Peyer's patch (tissue), 4 donors: ENCODE measurements around the gene HDAC4.

Source experiments
- POLR2A ChIP-seq, 2 donors: fragments of 450-650 bp; IDR thresholded peaks; one replicate each; pipeline ENCODE4 v1.5.1; 2017; ENCODE audit warnings: antibody characterized with exemption in 2 of 2, mild to moderate bottlenecking in 2 of 2, moderate library complexity in 2 of 2
- TF ChIP-seq, protein P1 (sequence below), 6 experiments: fragments of 450-650 bp in 4 of 6; fragments of 200-600 bp in 2 of 6; sonication (generic) in 1 of 6; IDR thresholded peaks; one replicate each; pipeline ENCODE4 v1.5.1; 2017 to 2019; ENCODE audit warnings: antibody characterized with exemption in 6 of 6, mild to moderate bottlenecking in 3 of 6, moderate library complexity in 1 of 6

GRCh38 chr2:239078128-239078924 is 322.5 kb downstream of the HDAC4 start:
- no peak for TF ChIP-seq POLR2A (IDR thresholded peaks at IDR 0.05)
- TF ChIP-seq, protein P1, sequence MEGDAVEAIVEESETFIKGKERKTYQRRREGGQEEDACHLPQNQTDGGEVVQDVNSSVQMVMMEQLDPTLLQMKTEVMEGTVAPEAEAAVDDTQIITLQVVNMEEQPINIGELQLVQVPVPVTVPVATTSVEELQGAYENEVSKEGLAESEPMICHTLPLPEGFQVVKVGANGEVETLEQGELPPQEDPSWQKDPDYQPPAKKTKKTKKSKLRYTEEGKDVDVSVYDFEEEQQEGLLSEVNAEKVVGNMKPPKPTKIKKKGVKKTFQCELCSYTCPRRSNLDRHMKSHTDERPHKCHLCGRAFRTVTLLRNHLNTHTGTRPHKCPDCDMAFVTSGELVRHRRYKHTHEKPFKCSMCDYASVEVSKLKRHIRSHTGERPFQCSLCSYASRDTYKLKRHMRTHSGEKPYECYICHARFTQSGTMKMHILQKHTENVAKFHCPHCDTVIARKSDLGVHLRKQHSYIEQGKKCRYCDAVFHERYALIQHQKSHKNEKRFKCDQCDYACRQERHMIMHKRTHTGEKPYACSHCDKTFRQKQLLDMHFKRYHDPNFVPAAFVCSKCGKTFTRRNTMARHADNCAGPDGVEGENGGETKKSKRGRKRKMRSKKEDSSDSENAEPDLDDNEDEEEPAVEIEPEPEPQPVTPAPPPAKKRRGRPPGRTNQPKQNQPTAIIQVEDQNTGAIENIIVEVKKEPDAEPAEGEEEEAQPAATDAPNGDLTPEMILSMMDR (IDR thresholded peaks at IDR 0.05): no peak
